Left kidney (tissue), 2 donors: ENCODE results near the gene MED9. TPM values are rescaled to one million over a fixed set of nuclear protein-coding genes. Genes with fewer than 3 reads are reported as not detected.
A peak's percentile ranks its signal among the peaks of the same experiment; 100 is the strongest.

Source experiments
- DNase-seq: peaks from one replicate; pipeline ENCODE4 v3.0.0-alpha.2; 2013
- polyA plus RNA-seq: library from polyadenylated mRNA; unstranded; fragments of 120-200 nt; gene quantifications from one replicate; pipeline ENCODE4 v1.2.1, GENCODE V29; 2013; ENCODE audit not compliant: insufficient read length

MED9 gene
- polyA plus RNA-seq, 1 donor, result 19.1 TPM

GRCh38 chr17:17514993-17515933 is 38.5 kb downstream of the MED9 start:
- no peak for DNase-seq

- DNase-seq, result no peak
Observed at GRCh38 chr17:17515934-17516930, 39.4 kb downstream of the MED9 start.

- no peak for DNase-seq
Observed at GRCh38 chr17:17516941-17517720, 40.3 kb downstream of the MED9 start.

GRCh38 chr17:17518014-17518413 is 41.2 kb downstream of the MED9 start:
- DNase-seq, result peak; percentile 33

GRCh38 chr17:17518951-17519350 is 42.2 kb downstream of the MED9 start:
- DNase-seq, result no peak

GRCh38 chr17:17519886-17520285 is 43.1 kb downstream of the MED9 start:
- no peak for DNase-seq

GRCh38 chr17:17520599-17521232 is 43.9 kb downstream of the MED9 start:
- no peak for DNase-seq

GRCh38 chr17:17523001-17523730 is 46.4 kb downstream of the MED9 start:
- DNase-seq, result no peak

GRCh38 chr17:17523731-17524490 is 47.1 kb downstream of the MED9 start:
- DNase-seq, result no peak

- DNase-seq, result no peak
Observed at GRCh38 chr17:17525311-17525710, 48.5 kb downstream of the MED9 start.

- no peak for DNase-seq
Observed at GRCh38 chr17:17525956-17526355, 49.2 kb downstream of the MED9 start.

- DNase-seq, result no peak
Observed at GRCh38 chr17:17526369-17526768, 49.6 kb downstream of the MED9 start.

- no peak for DNase-seq
Observed at GRCh38 chr17:17527534-17527933, 50.7 kb downstream of the MED9 start.

GRCh38 chr17:17527956-17528500 is 51.2 kb downstream of the MED9 start:
- no peak for DNase-seq

GRCh38 chr17:17528696-17529652 is 52.2 kb downstream of the MED9 start:
- no peak for DNase-seq

- DNase-seq, result no peak
Observed at GRCh38 chr17:17531156-17531555, 54.4 kb downstream of the MED9 start.

- no peak for DNase-seq
Observed at GRCh38 chr17:17532991-17533390, 56.2 kb downstream of the MED9 start.

GRCh38 chr17:17533901-17534441 is 57.2 kb downstream of the MED9 start:
- no peak for DNase-seq
